Dermis blood vessel endothelial cell (primary cell): ENCODE data around the gene SNN. TPM values are rescaled to one million over a fixed set of nuclear protein-coding genes. Genes with fewer than 3 reads are reported as not detected.

Experiments used
- DNase-seq: peaks from one replicate; pipeline ENCODE4 v3.0.0; 2010
- total RNA-seq: library from RNA; depleted of rRNA; stranded (reverse); fragments of >200 nt; gene quantifications from 2 replicates; pipeline ENCODE4 v1.2.3, GENCODE V29; 2014

The SNN gene
- total RNA-seq, 1 donor from 2014 or later, result 56.7 TPM

DNA sequence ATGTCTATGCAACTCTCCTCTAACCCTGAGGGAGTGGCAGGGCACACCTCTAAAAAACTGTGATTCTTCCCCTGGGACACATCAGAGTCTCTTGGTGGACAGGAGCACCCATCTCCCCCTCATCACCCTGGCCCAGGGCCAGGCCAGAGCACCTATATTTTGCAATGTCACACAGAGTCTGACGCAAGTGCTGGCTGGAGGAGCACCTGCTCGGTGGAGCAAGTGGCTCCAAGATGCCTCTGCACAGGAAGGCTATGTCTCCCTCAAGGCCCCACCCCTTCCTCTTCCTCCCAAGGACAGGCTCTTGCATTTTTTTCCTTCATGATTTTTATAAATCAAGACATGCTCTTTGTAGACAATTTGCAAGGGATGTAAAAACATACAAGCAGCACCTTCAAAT, 13.3 kb downstream of the SNN start:
- no peak for DNase-seq

GRCh38 chr16:11681976-11682654, 13.9 kb downstream of the SNN start:
- DNase-seq, result no peak

GRCh38 chr16:11682655-11683096, 14.4 kb downstream of the SNN start:
- DNase-seq, result peak; percentile 32

DNA sequence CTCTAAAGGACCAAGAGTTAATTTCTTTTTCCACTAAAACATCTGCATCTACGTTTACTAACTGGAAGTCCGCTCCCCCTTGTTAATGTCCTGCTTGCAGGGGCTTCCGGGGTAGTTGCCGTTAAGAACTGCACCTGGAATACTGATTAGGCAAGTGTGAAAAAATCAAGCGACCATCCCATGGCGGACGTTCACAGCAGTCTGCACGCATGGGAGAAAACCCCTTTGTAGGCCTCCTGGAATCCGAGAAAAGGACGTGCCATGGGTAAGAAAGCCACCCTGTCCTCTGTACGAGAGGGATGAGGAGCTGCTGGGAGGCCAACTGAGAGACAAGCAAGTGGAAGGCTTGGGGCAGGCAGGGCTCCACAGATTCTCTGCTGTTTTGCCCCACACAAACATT, 14.9 kb downstream of the SNN start:
- no peak for DNase-seq

DNA sequence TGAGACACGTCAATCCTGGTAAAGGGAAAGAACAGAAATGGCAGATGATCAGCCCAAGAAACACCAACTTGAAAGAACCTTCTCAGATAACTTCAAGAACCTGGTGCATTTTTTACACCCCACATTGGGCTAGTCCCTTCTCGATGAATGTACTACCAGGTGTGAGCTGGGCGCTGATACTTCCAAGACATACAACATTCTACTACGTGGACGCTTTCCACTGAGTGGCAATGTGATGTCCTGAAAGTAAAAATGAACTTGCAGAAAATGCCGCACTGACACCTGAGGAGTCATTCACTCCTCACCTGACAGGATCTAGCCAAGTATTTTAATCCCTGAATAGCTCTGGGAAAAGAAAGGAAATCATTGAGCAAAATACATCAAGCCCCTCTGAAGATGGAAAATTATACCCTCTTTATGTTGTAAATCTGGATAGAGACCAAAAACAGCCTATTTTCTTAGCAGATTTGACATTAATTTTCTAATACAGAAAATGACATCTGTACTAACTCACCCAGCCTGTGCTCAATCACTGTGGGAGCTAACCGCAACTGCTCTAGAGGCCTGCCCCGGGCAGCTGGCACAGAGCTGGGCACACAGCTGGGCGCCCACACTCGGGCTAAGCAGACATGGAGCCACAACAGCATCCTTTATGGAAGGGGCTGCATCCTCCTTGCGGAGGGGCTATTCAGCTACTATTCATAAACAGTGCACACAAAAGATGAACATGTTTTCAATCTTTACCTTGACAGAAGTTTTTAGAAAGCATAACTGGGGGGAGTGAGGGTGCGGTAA, 16.2 kb downstream of the SNN start:
- DNase-seq, result no peak

DNA sequence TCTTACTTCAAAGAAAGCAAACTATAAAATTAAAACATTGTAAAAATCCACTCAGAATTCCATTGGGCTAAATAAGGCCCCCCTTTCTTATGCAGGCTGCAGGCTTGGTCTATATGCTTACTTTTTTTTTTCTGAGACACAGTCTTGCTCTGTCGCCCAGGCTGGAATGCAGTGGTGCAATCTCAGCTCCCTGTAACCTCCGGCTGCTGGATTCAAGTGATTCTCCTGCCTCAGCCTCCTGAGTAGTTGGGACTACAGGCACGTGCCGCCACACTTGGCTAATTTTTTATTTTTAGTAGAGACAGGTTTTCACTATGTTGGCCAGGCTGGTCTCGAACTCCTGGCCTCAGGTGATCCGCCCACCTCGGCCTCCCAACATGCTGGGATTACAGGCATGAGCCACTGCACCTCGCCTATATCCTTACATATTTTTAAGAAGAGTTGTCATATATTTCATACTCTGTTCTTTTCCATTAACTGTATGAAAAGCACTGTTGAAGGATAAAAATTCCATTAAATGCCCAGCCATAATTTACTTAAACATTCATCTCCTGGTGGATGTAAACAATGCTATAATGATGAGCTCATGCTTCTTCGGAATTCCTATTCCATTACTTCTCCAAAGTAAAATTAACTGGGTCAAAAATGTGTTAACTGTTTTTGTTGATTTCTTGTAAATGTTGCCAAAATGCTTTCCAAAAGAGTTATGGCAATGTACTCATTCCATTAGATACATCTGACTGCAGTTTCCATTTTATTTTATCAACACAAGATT, 17.8 kb downstream of the SNN start:
- no peak for DNase-seq

- DNase-seq, result no peak
Measured at GRCh38 chr16:11686713-11687380, 18.6 kb downstream of the SNN start.

DNA sequence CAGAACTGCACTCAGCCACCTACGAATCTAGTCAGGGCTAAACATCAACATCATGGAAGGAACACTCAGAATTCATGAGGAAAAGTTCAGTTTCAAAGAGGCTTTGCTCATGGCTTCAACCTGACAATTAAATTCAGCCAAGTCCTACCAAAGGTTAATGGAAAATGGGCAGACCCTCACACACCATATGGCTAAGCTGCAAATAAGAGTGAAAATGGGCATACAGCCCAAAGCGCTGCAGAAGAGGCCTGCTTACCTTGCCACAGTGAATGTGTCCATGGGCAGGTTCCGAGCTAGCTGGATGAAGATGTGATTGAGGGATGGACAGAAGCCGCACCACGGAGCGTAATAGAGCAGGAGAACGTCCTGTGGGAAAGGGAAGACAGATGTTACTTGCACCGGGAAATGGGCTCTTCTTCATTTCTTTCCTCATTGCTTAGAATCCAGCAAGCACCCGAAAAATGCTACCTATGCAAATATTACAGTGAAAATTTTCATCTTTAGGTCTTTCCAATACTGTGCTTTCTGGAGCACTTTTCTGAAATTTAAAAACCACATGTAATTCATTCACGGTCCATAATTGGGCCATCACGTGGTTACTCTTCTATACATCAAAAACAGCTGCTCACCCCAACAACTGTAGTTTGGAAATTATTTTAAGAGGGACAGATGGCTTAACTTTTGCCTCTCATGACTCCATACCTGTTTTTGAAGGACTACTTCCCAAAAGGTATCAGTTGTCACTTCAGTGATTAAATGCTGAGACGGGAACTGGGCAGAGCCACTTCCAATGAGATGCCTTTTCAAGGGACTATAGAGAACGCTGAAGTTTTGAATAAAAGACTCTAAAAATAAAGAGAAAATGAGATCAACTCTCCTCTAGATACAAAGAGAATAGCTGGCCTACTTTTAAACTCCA, 19.6 kb downstream of the SNN start:
- no peak for DNase-seq

GRCh38 chr16:11688520-11688886, 20.2 kb downstream of the SNN start:
- DNase-seq, result no peak

GRCh38 chr16:11689031-11689840, 21.0 kb downstream of the SNN start:
- DNase-seq, result no peak

GRCh38 chr16:11691235-11691634, 23.0 kb downstream of the SNN start:
- DNase-seq, result no peak

- no peak for DNase-seq
Measured at GRCh38 chr16:11691771-11692170, 23.5 kb downstream of the SNN start.

- no peak for DNase-seq
Measured at GRCh38 chr16:11692171-11692570, 23.9 kb downstream of the SNN start.

GRCh38 chr16:11692651-11693050, 24.4 kb downstream of the SNN start:
- no peak for DNase-seq

GRCh38 chr16:11696266-11697012, 28.2 kb downstream of the SNN start:
- DNase-seq, result no peak

GRCh38 chr16:11697319-11697718, 29.1 kb downstream of the SNN start:
- no peak for DNase-seq

- DNase-seq, result peak; percentile 47
Measured at GRCh38 chr16:11698271-11698689, 30.0 kb downstream of the SNN start.

GRCh38 chr16:11699234-11699894, 31.1 kb downstream of the SNN start:
- no peak for DNase-seq

GRCh38 chr16:11700264-11701029, 32.2 kb downstream of the SNN start:
- no peak for DNase-seq
